Panc1 (cell line): ENCODE results near the gene PRIMPOL. TPM values are rescaled to one million over a fixed set of nuclear protein-coding genes. Genes with fewer than 3 reads are reported as not detected.

Experiments
- ATAC-seq: fragments of 200-7000 bp; cut with Tn5 transposase; 2 replicates; pipeline ENCODE4 v1.9.1; 2020; ENCODE audit warnings: mild to moderate bottlenecking, moderate library complexity
- BruUV-seq: library from RNA; stranded (reverse); fragments of 400-500 nt; replicated peaks from 2 replicates; lab custom pipeline; 2021; lab: Mats Ljungman, UMichigan
- CTCF ChIA-PET: fragments of 300-600 bp; sonication (Branson Sonifier 250); formaldehyde crosslinking; loops from one replicate; lab custom pipeline; 2022; ENCODE audit warnings: antibody characterized with exemption; lab: Charles Lee
- POLR2A ChIA-PET: fragments of 300-600 bp; sonication (Branson Sonifier 250); formaldehyde crosslinking; loops from one replicate; lab custom pipeline; 2022; ENCODE audit warnings: antibody characterized with exemption; lab: Charles Lee
- DNase-seq: peaks from one replicate; pipeline ENCODE4 v3.0.0-alpha.2; 2010; ENCODE audit warnings: low read depth, low spot score
- H3K27ac ChIP-seq: 2 replicates; pipeline ENCODE4 v1.5.1; 2011; ENCODE audit warnings: mild to moderate bottlenecking, low read length, inconsistent platforms
- H3K27me3 ChIP-seq: fragments of 200-500 bp; sonication (Bioruptor generic); 2 replicates; pipeline ENCODE4 v1.6.0; 2014; ENCODE audit warnings: low read length, inconsistent platforms; ENCODE audit not compliant: control insufficient read depth, insufficient read depth
- H3K36me3 ChIP-seq: fragments of 200-500 bp; sonication (Bioruptor generic); 2 replicates; pipeline ENCODE4 v1.5.1; 2014; ENCODE audit warnings: inconsistent platforms, mild to moderate bottlenecking, low read length, moderate library complexity; ENCODE audit not compliant: control insufficient read depth, insufficient read depth
- H3K4me1 ChIP-seq: 2 replicates; pipeline ENCODE4 v1.5.1; 2011; ENCODE audit warnings: inconsistent platforms, mild to moderate bottlenecking, low read length, moderate library complexity; ENCODE audit not compliant: control insufficient read depth, insufficient read depth
- H3K4me3 ChIP-seq, 2 experiments: 2 replicates each; pipeline ENCODE4 v1.5.1; 2011 to 2012; ENCODE audit warnings: low read depth in 2 of 2, low read length in 2 of 2, mild to moderate bottlenecking in 2 of 2, inconsistent platforms in 1 of 2, moderate library complexity in 1 of 2
- H3K9me3 ChIP-seq: fragments of 200-500 bp; sonication (Bioruptor generic); 2 replicates; pipeline ENCODE4 v1.5.1; 2014; ENCODE audit warnings: low read depth, mild to moderate bottlenecking, inconsistent platforms, low read length, moderate library complexity; ENCODE audit not compliant: control insufficient read depth, insufficient read depth
- POLR2AphosphoS5 ChIP-seq: IDR thresholded peaks from 2 replicates; pipeline ENCODE4 v1.6.1; 2012; ENCODE audit warnings: mild to moderate bottlenecking, low read depth, low read length, moderate library complexity
- SIN3A ChIP-seq: IDR thresholded peaks from 2 replicates; pipeline ENCODE4 v1.6.1; 2012; ENCODE audit warnings: low read depth, mild to moderate bottlenecking, low read length, moderate library complexity, borderline replicate concordance; ENCODE audit not compliant: insufficient read depth
- TCF7L2 ChIP-seq: IDR thresholded peaks from 2 replicates; pipeline ENCODE4 v1.6.1; 2011; ENCODE audit warnings: mild to moderate bottlenecking, low read depth, low read length, inconsistent platforms
- in situ Hi-C: cut with HindIII; loops from 2 replicates; pipeline ENCODE4 v1.10.0; 2016; ENCODE audit warnings: low sequenced_read_pairs, low pct_unique_long_range_greater_than_20kb
- intact Hi-C: fragments of 100-400 bp; cut with micrococcal nuclease; formaldehyde crosslinking; loops from one replicate; pipeline ENCODE4 v1.10.0; 2022; ENCODE audit not compliant: unreplicated experiment
- total RNA-seq: library from RNA; stranded (reverse); gene quantifications from one replicate; pipeline ENCODE4 v1.2.1, GENCODE V29; 2021; ENCODE audit not compliant: unreplicated experiment
- TF ChIP-seq, protein P1 (sequence below), 2 experiments: IDR thresholded peaks; 2 replicates each; pipeline ENCODE4 v1.6.1; 2011 to 2012; ENCODE audit warnings: low read depth in 2 of 2, control low read depth in 1 of 2, low read length in 1 of 2, mild to moderate bottlenecking in 1 of 2, moderate library complexity in 1 of 2; ENCODE audit not compliant: insufficient read depth in 1 of 2
- TF ChIP-seq, protein P2 (sequence below): fragments of 450-650 bp; IDR thresholded peaks from 2 replicates; pipeline ENCODE4 v1.5.1; 2017; ENCODE audit warnings: mild to moderate bottlenecking

The PRIMPOL gene
- total RNA-seq, 1 experiment from 2014 or later: 11.7 TPM

DNA sequence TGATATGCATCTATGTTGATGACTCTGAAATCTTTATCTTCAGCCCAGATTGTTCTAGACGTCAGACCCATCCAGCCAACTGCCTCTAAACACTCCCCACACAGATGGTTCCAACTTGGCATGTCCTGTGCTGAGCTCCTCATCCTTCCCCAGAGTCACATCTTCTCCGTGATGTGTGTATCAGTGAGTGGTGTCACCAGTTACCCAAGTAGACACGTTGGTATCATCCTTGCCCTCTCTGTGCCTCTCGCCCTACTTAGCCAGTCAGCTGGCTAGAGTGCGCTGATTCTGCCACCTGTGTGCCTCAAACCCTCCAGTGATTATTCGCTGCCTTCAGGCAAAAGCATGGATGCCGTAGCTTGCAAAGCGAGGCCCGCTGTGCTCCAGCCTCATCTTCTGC is 18.6 kb downstream of the PRIMPOL start:
- CTCF ChIA-PET: no interaction called here
- TF ChIP-seq, protein P1, sequence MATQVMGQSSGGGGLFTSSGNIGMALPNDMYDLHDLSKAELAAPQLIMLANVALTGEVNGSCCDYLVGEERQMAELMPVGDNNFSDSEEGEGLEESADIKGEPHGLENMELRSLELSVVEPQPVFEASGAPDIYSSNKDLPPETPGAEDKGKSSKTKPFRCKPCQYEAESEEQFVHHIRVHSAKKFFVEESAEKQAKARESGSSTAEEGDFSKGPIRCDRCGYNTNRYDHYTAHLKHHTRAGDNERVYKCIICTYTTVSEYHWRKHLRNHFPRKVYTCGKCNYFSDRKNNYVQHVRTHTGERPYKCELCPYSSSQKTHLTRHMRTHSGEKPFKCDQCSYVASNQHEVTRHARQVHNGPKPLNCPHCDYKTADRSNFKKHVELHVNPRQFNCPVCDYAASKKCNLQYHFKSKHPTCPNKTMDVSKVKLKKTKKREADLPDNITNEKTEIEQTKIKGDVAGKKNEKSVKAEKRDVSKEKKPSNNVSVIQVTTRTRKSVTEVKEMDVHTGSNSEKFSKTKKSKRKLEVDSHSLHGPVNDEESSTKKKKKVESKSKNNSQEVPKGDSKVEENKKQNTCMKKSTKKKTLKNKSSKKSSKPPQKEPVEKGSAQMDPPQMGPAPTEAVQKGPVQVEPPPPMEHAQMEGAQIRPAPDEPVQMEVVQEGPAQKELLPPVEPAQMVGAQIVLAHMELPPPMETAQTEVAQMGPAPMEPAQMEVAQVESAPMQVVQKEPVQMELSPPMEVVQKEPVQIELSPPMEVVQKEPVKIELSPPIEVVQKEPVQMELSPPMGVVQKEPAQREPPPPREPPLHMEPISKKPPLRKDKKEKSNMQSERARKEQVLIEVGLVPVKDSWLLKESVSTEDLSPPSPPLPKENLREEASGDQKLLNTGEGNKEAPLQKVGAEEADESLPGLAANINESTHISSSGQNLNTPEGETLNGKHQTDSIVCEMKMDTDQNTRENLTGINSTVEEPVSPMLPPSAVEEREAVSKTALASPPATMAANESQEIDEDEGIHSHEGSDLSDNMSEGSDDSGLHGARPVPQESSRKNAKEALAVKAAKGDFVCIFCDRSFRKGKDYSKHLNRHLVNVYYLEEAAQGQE (IDR thresholded peaks at IDR 0.05; ENCODE audit: insufficient read depth in 1 of 2, low read depth in 2 of 2, low read length in 1 of 2): no peak
- no peak for TF ChIP-seq SIN3A
- TF ChIP-seq, protein P2, sequence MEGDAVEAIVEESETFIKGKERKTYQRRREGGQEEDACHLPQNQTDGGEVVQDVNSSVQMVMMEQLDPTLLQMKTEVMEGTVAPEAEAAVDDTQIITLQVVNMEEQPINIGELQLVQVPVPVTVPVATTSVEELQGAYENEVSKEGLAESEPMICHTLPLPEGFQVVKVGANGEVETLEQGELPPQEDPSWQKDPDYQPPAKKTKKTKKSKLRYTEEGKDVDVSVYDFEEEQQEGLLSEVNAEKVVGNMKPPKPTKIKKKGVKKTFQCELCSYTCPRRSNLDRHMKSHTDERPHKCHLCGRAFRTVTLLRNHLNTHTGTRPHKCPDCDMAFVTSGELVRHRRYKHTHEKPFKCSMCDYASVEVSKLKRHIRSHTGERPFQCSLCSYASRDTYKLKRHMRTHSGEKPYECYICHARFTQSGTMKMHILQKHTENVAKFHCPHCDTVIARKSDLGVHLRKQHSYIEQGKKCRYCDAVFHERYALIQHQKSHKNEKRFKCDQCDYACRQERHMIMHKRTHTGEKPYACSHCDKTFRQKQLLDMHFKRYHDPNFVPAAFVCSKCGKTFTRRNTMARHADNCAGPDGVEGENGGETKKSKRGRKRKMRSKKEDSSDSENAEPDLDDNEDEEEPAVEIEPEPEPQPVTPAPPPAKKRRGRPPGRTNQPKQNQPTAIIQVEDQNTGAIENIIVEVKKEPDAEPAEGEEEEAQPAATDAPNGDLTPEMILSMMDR: no peak
- TF ChIP-seq TCF7L2: no peak
- TF ChIP-seq POLR2AphosphoS5: no peak
- H3K4me1 ChIP-seq: no peaks in the 10 kb centered on the region
- H3K27ac ChIP-seq: no peak overlapping the region
- H3K9me3 ChIP-seq: no peaks in the 10 kb centered on the region
- no peak overlapping the region for H3K4me3 ChIP-seq
- no TSS peak for BruUV-seq
- in situ Hi-C loops: no loop called here
- intact Hi-C loops: no loop called here
- POLR2A ChIA-PET: no interaction called here
- H3K27me3 ChIP-seq: no peaks in the 10 kb centered on the region
- DNase-seq: no peak
- no peaks in the 10 kb centered on the region for H3K36me3 ChIP-seq
- no peak for ATAC-seq

DNA sequence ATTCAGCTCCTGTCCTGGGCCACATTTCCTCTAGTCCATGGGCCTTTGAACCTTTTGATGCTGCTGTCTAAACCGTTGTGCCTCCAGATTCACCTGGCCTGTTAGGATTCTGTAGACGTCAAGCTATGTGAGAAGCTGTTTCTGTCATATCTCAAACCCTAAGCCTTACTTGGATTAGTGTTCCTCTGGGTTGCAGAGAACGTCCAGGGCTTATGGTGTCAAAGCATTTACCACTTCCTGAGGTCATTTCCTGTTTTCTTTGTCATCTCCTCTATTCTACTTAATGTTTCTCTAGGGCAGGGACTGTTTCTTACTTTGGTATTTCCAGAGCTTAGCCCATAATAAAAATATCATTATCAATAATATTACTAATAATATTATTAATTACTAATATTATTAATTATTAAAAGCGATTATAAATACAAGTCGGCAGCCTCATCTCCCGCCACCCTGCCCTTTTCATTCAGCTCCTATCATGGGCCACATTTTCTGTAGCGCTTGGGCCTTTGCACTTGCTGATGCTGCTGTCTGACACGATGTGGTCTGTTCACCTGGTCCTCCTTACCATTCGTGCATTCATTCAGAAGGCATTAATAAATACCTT is 19.1 kb downstream of the PRIMPOL start:
- in situ Hi-C loops (no loop called here), intact Hi-C loops (no loop called here)
- H3K4me3 ChIP-seq: no peak overlapping the region
- DNase-seq (no peak), ATAC-seq (no peak)
- H3K36me3 ChIP-seq: no peaks in the 10 kb centered on the region
- ChIA-PET POLR2A (no interaction called here), CTCF (no interaction called here)
- no peaks in the 10 kb centered on the region for H3K9me3 ChIP-seq
- no peaks in the 10 kb centered on the region for H3K27me3 ChIP-seq
- no peaks in the 10 kb centered on the region for H3K4me1 ChIP-seq
- no TSS peak for BruUV-seq
- TF ChIP-seq, protein P1 (IDR thresholded peaks at IDR 0.05; ENCODE audit: insufficient read depth in 1 of 2, low read depth in 2 of 2, low read length in 1 of 2): no peak
- TF ChIP-seq TCF7L2 (no peak), SIN3A (no peak), POLR2AphosphoS5 (no peak)
- TF ChIP-seq, protein P2: no peak
- no peak overlapping the region for H3K27ac ChIP-seq
